HCT116 (cell line): ENCODE measurements around the gene C1orf167. TPM values are rescaled to one million over a fixed set of nuclear protein-coding genes. Genes with fewer than 3 reads are reported as not detected.

Experiments
- ATAC-seq: fragments of 200-7000 bp; cut with Tn5 transposase; 2 replicates; pipeline ENCODE4 v1.9.1; 2020; ENCODE audit warnings: mild to moderate bottlenecking, moderate library complexity
- BruUV-seq: library from RNA; stranded (reverse); fragments of 400-500 nt; replicated peaks from 2 replicates; lab custom pipeline; 2021; lab: Mats Ljungman, UMichigan
- CTCF ChIA-PET: fragments of 300-600 bp; sonication (Branson Sonifier 250); formaldehyde crosslinking; loops from one replicate; lab custom pipeline; 2021; ENCODE audit warnings: antibody characterized with exemption; lab: Charles Lee
- POLR2A ChIA-PET: fragments of 300-600, 350-600 bp; sonication (Branson Sonifier 250); formaldehyde crosslinking; loops from one replicate; lab custom pipeline; 2021; ENCODE audit warnings: antibody characterized with exemption; lab: Charles Lee
- RAD21 ChIA-PET, 2 experiments: fragments of 300-600 bp; sonication (Branson Sonifier 250); formaldehyde crosslinking; loops; one replicate each; lab custom pipeline; 2023; ENCODE audit warnings: low total read pairs in 2 of 2; ENCODE audit not compliant: uncharacterized antibody in 2 of 2, unreplicated experiment in 2 of 2, low non-redundant PET in 1 of 2; lab: Charles Lee
- DNase-seq: peaks from one replicate; pipeline ENCODE4 v3.0.0-alpha.2; 2010; ENCODE audit warnings: low read depth, low spot score
- H2AFZ ChIP-seq: fragments of 200-600 bp; shearing (Covaris generic), sonication (generic); 2 replicates; pipeline ENCODE4 v1.6.1; 2017; ENCODE audit warnings: low read depth, mixed run types, mixed read lengths, antibody characterized with exemption, low read length; ENCODE audit not compliant: poor library complexity, severe bottlenecking
- H3K27ac ChIP-seq: 2 replicates; pipeline ENCODE4 v1.5.1; 2012; ENCODE audit warnings: low read depth, low read length
- H3K27me3 ChIP-seq: fragments of 200-600 bp; sonication (generic); 2 replicates; pipeline ENCODE4 v1.6.1; 2016; ENCODE audit warnings: mixed run types, low read length, mixed read lengths; ENCODE audit not compliant: insufficient read depth
- H3K36me3 ChIP-seq, 2 experiments: fragments of 200-500 bp in 1 of 2; fragments of 200-600 bp in 1 of 2; sonication (Bioruptor generic) in 1 of 2; sonication (generic) in 1 of 2; 2 replicates each; pipeline versions ENCODE4 v1.5.1 to v1.6.1; 2014 to 2016; ENCODE audit warnings: low read length in 2 of 2, inconsistent platforms in 1 of 2, mixed read lengths in 1 of 2, mixed run types in 1 of 2; ENCODE audit not compliant: insufficient read depth in 2 of 2, control insufficient read depth in 1 of 2
- H3K4me1 ChIP-seq, 2 experiments: fragments of 200-600 bp in 1 of 2; sonication (generic) in 1 of 2; 2 replicates each; pipeline versions ENCODE4 v1.5.1 to v1.6.1; 2012 to 2017; ENCODE audit warnings: low read length in 2 of 2, inconsistent platforms in 1 of 2, mild to moderate bottlenecking in 1 of 2, mixed read lengths in 1 of 2, mixed run types in 1 of 2, moderate library complexity in 1 of 2; ENCODE audit not compliant: insufficient read depth in 2 of 2, control insufficient read depth in 1 of 2
- H3K4me2 ChIP-seq: fragments of 200-600 bp; sonication (generic); 2 replicates; pipeline ENCODE4 v1.6.1; 2017; ENCODE audit warnings: mixed run types, low read length, mixed read lengths
- H3K4me3 ChIP-seq, 2 experiments: fragments of 200-600 bp in 1 of 2; sonication (generic) in 1 of 2; replicated peaks in 1 of 2; 2 replicates each; pipeline ENCODE4 v1.5.1; 2011 to 2016; ENCODE audit warnings: low read length in 2 of 2, control low read depth in 1 of 2, low read depth in 1 of 2, mild to moderate bottlenecking in 1 of 2, mixed read lengths in 1 of 2, mixed run types in 1 of 2
- H3K79me2 ChIP-seq: fragments of 200-600 bp; sonication (generic); 2 replicates; pipeline ENCODE4 v1.6.1; 2017; ENCODE audit warnings: mild to moderate bottlenecking, mixed run types, low read length, moderate library complexity, mixed read lengths; ENCODE audit not compliant: insufficient read depth
- H3K9ac ChIP-seq: fragments of 200-600 bp; sonication (generic); 2 replicates; pipeline ENCODE4 v1.6.1; 2016; ENCODE audit warnings: low read length, mixed read lengths
- H3K9me2 ChIP-seq: fragments of 200-600 bp; sonication (generic), shearing (Covaris generic); 2 replicates; pipeline ENCODE4 v1.6.1; 2017; ENCODE audit warnings: mixed run types, mild to moderate bottlenecking, moderate library complexity; ENCODE audit not compliant: insufficient read depth
- H3K9me3 ChIP-seq, 2 experiments: fragments of 200-500 bp in 1 of 2; fragments of 200-600 bp in 1 of 2; sonication (Bioruptor generic) in 1 of 2; sonication (generic) in 1 of 2; 2 replicates each; pipeline ENCODE4 v1.6.1; 2014 to 2017; ENCODE audit warnings: low read length in 2 of 2, mixed read lengths in 2 of 2, inconsistent platforms in 1 of 2, low read depth in 1 of 2, mild to moderate bottlenecking in 1 of 2, mixed run types in 1 of 2, moderate library complexity in 1 of 2; ENCODE audit not compliant: control insufficient read depth in 1 of 2, insufficient read depth in 1 of 2
- H4K20me1 ChIP-seq: fragments of 200-600 bp; sonication (generic), shearing (Covaris generic); 2 replicates; pipeline ENCODE4 v1.6.1; 2017; ENCODE audit warnings: mixed run types, mild to moderate bottlenecking, moderate library complexity; ENCODE audit not compliant: insufficient read depth
- ATF3 ChIP-seq: IDR thresholded peaks from 2 replicates; pipeline ENCODE4 v1.6.1; 2012
- CEBPB ChIP-seq: IDR thresholded peaks from 2 replicates; pipeline ENCODE4 v1.6.1; 2012; ENCODE audit warnings: low read depth
- POLR2AphosphoS5 ChIP-seq: IDR thresholded peaks from 2 replicates; pipeline ENCODE4 v1.6.1; 2011; ENCODE audit warnings: mild to moderate bottlenecking, low read depth, low read length, moderate library complexity
- REST ChIP-seq: IDR thresholded peaks from 2 replicates; pipeline ENCODE4 v1.6.1; 2012; ENCODE audit warnings: low read depth
- SP1 ChIP-seq: IDR thresholded peaks from 2 replicates; pipeline ENCODE4 v1.6.1; 2012; ENCODE audit warnings: low read depth
- TCF7L2 ChIP-seq: IDR thresholded peaks from 2 replicates; pipeline ENCODE4 v1.7.0; 2011; ENCODE audit warnings: borderline replicate concordance, inconsistent platforms; ENCODE audit not compliant: insufficient read depth, insufficient read length; ENCODE audit errors: extremely low read depth
- ZFX ChIP-seq: fragments of 450-650 bp; IDR thresholded peaks from 2 replicates; pipeline ENCODE4 v1.6.1; 2017
- intact Hi-C: fragments of 100-400 bp; cut with micrococcal nuclease; formaldehyde crosslinking; loops from 2 replicates; pipeline ENCODE4 v1.10.0; 2022
- total RNA-seq: library from RNA; stranded (reverse); gene quantifications from one replicate; pipeline ENCODE4 v1.2.1, GENCODE V29; 2021; ENCODE audit not compliant: unreplicated experiment
- TF ChIP-seq, protein P1 (sequence below), 3 experiments: fragments of 200-600 bp in 1 of 3; sonication (generic) in 1 of 3; IDR thresholded peaks in 2 of 3; conservative IDR thresholded peaks in 1 of 3; 2 replicates each; pipeline ENCODE4 v1.5.1; 2012 to 2017; ENCODE audit warnings: low read depth in 2 of 3, low read length in 2 of 3, antibody characterized with exemption in 1 of 3, borderline replicate concordance in 1 of 3, control low read depth in 1 of 3, mild to moderate bottlenecking in 1 of 3, mixed read lengths in 1 of 3, mixed run types in 1 of 3, moderate library complexity in 1 of 3; ENCODE audit not compliant: insufficient read depth in 1 of 3
- TF ChIP-seq, protein P2 (sequence below): IDR thresholded peaks from 2 replicates; pipeline ENCODE4 v1.6.1; 2012

The C1orf167 gene
- total RNA-seq, 1 experiment from 2014 or later: 0.12 TPM

GRCh38 chr1:11764115-11764514, 2.1 kb downstream of the C1orf167 start:
- CTCF ChIA-PET: interaction anchor here (0.7 kb wide), 1 partner anchor 44 kb away, joined by 3 read pairs; no protein-coding TSS in a partner anchor
- ATAC-seq: no peak
- Histone ChIP-seq H3K36me3 (no peaks in the 10 kb centered on the region), H3K79me2 (no peaks in the 10 kb centered on the region), H3K4me3 (no peak overlapping the region), H3K4me1 (peaks cover 0 to 11% of the 10 kb centered on the region in 2 experiments; a peak in 1 of 4 replicates)
- intact Hi-C loops: no loop called here
- TF ChIP-seq SP1 (no peak), POLR2AphosphoS5 (no peak), TCF7L2 (no peak), CEBPB (no peak), ATF3 (no peak), REST (no peak), ZFX (no peak)
- TF ChIP-seq, protein P1, sequence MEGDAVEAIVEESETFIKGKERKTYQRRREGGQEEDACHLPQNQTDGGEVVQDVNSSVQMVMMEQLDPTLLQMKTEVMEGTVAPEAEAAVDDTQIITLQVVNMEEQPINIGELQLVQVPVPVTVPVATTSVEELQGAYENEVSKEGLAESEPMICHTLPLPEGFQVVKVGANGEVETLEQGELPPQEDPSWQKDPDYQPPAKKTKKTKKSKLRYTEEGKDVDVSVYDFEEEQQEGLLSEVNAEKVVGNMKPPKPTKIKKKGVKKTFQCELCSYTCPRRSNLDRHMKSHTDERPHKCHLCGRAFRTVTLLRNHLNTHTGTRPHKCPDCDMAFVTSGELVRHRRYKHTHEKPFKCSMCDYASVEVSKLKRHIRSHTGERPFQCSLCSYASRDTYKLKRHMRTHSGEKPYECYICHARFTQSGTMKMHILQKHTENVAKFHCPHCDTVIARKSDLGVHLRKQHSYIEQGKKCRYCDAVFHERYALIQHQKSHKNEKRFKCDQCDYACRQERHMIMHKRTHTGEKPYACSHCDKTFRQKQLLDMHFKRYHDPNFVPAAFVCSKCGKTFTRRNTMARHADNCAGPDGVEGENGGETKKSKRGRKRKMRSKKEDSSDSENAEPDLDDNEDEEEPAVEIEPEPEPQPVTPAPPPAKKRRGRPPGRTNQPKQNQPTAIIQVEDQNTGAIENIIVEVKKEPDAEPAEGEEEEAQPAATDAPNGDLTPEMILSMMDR (IDR thresholded peaks at IDR 0.05 in 2 of 3, conservative IDR thresholded peaks at IDR 0.05 in 1 of 3; ENCODE audit: borderline replicate concordance in 1 of 3, insufficient read depth in 1 of 3, low read depth in 2 of 3, low read length in 2 of 3): no peak
- TF ChIP-seq, protein P2, sequence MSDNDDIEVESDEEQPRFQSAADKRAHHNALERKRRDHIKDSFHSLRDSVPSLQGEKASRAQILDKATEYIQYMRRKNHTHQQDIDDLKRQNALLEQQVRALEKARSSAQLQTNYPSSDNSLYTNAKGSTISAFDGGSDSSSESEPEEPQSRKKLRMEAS: no peak
- TF ChIP-seq, all 23 proteins: peak for 0
- no TSS peak for BruUV-seq
- ChIA-PET RAD21 (no interaction called here), POLR2A (no interaction called here)
- Histone ChIP-seq H3K9me2 (no peaks in the 10 kb centered on the region), H3K27me3 (no peaks in the 10 kb centered on the region), H4K20me1 (no peaks in the 10 kb centered on the region), H2AFZ (no peak overlapping the region), H3K9ac (no peak overlapping the region), H3K4me2 (no peak overlapping the region), H3K27ac (no peak overlapping the region), H3K9me3 (no peaks in the 10 kb centered on the region)
- DNase-seq: no peak
